Caco-2 (cell line): ENCODE results near the gene KIAA1671. TPM values are rescaled to one million over a fixed set of nuclear protein-coding genes. Genes with fewer than 3 reads are reported as not detected.
A peak's percentile ranks its signal among the peaks of the same experiment; 100 is the strongest.

Source experiments
- BruUV-seq: library from RNA; stranded (reverse); fragments of 400-500 nt; replicated peaks from 2 replicates; lab custom pipeline; 2021; lab: Mats Ljungman, UMichigan
- CTCF ChIA-PET: fragments of 300-600 bp; sonication (Branson Sonifier 250); formaldehyde crosslinking; loops from one replicate; lab custom pipeline; 2022; ENCODE audit warnings: antibody characterized with exemption; lab: Charles Lee
- POLR2A ChIA-PET: fragments of 300-600 bp; sonication (Branson Sonifier 250); formaldehyde crosslinking; loops from one replicate; lab custom pipeline; 2022; ENCODE audit warnings: antibody characterized with exemption; lab: Charles Lee
- DNase-seq, 2 experiments: peaks; one replicate each; pipeline versions ENCODE4 v3.0.0 to v3.0.0-alpha.2; 2020 to 2022
- H3K27me3 ChIP-seq: replicated peaks from 2 replicates; pipeline ENCODE4 v1.6.0; 2011; ENCODE audit warnings: low read length; ENCODE audit not compliant: control insufficient read depth, insufficient read depth
- H3K36me3 ChIP-seq: 2 replicates; pipeline ENCODE4 v1.5.1; 2011; ENCODE audit warnings: low read length; ENCODE audit not compliant: control insufficient read depth, insufficient read depth
- H3K4me1 ChIP-seq: fragments of 250-450 bp; sonication (Bioruptor Pico); 2 replicates; pipeline ENCODE4 v1.5.1; 2020; ENCODE audit warnings: mild to moderate bottlenecking
- H3K4me3 ChIP-seq: 2 replicates; pipeline ENCODE4 v1.5.1; 2011; ENCODE audit warnings: low read depth, mild to moderate bottlenecking, control low read depth, low read length
- H3K9me3 ChIP-seq: fragments of 250-450 bp; sonication (Bioruptor Pico); 2 replicates; pipeline ENCODE4 v1.5.1; 2020; ENCODE audit warnings: mild to moderate bottlenecking, moderate library complexity
- H3K27ac Mint-ChIP-seq: one replicate; pipeline ENCODE4 v1.8.0; 2022; ENCODE audit warnings: mixed read lengths; ENCODE audit not compliant: unreplicated experiment
- H3K27me3 Mint-ChIP-seq: one replicate; pipeline ENCODE4 v1.8.0; 2022; ENCODE audit warnings: mixed read lengths; ENCODE audit not compliant: insufficient read depth, unreplicated experiment
- H3K36me3 Mint-ChIP-seq: one replicate; pipeline ENCODE4 v1.8.0; 2022; ENCODE audit warnings: mild to moderate bottlenecking, mixed read lengths; ENCODE audit not compliant: insufficient read depth, unreplicated experiment
- H3K4me1 Mint-ChIP-seq: one replicate; pipeline ENCODE4 v1.8.0; 2022; ENCODE audit warnings: low read depth, mixed read lengths; ENCODE audit not compliant: unreplicated experiment
- H3K4me3 Mint-ChIP-seq: one replicate; pipeline ENCODE4 v1.8.0; 2022; ENCODE audit warnings: mild to moderate bottlenecking, moderate library complexity, mixed read lengths; ENCODE audit not compliant: unreplicated experiment
- H3K9me3 Mint-ChIP-seq: one replicate; pipeline ENCODE4 v1.8.0; 2022; ENCODE audit warnings: mixed read lengths; ENCODE audit not compliant: unreplicated experiment
- CTCF ChIP-seq, 2 experiments: fragments of 200-600 bp in 1 of 2; IDR thresholded peaks; 1 replicate in 1 of 2; 2 replicates in 1 of 2; pipeline versions ENCODE4 v1.5.1 to v1.8.0; 2011 to 2022; ENCODE audit warnings: antibody characterized with exemption in 1 of 2, control low read depth in 1 of 2, inconsistent platforms in 1 of 2, low read depth in 1 of 2, low read length in 1 of 2, mild to moderate bottlenecking in 1 of 2, moderate library complexity in 1 of 2; ENCODE audit not compliant: insufficient read depth in 1 of 2, severe bottlenecking in 1 of 2, unreplicated experiment in 1 of 2
- intact Hi-C: fragments of 100-400 bp; cut with micrococcal nuclease; formaldehyde crosslinking; loops from one replicate; pipeline ENCODE4 v1.10.0; 2022; ENCODE audit not compliant: unreplicated experiment
- total RNA-seq: library from RNA; stranded (reverse); gene quantifications from 2 replicates; pipeline ENCODE4 v1.2.3, GENCODE V29; 2022

The KIAA1671 gene
- total RNA-seq, 1 experiment from 2014 or later, result 28.6 TPM

GRCh38 chr22:25110596-25110845 lies 158.0 kb downstream of the KIAA1671 start:
- peak overlapping the region; percentile 96 for H3K27ac Mint-ChIP-seq
- H3K27me3 Mint-ChIP-seq, result no peaks in the 10 kb centered on the region
- Histone ChIP-seq H3K4me1 (peaks cover 15% of the 10 kb centered on the region; the same call in 1 of the 2 replicates), H3K27me3 (no peaks in the 10 kb centered on the region), H3K4me3 (peak overlapping the region; percentile 62), H3K36me3 (no peaks in the 10 kb centered on the region; the same call in 1 of the 2 replicates), H3K9me3 (no peaks in the 10 kb centered on the region)
- peaks cover 5% of the 10 kb centered on the region for H3K4me1 Mint-ChIP-seq
- TF ChIP-seq CTCF (IDR thresholded peaks at IDR 0.05; ENCODE audit: insufficient read depth in 1 of 2, low read depth in 1 of 2, low read length in 1 of 2, severe bottlenecking in 1 of 2, unreplicated experiment in 1 of 2), result no peak
- intact Hi-C loops, result loop anchor here (2.0 kb wide), 2 partner anchors 34 to 62 kb away; no protein-coding TSS in a partner anchor
- ChIA-PET CTCF (interaction anchor here (0.6 to 3.2 kb wide), 10 partner anchors 19 to 1240 kb away, joined by 3 to 17 read pairs (median 4); no protein-coding TSS in a partner anchor), POLR2A (no interaction called here)
- no peak for DNase-seq
- no peaks in the 10 kb centered on the region for H3K9me3 Mint-ChIP-seq
- H3K36me3 Mint-ChIP-seq, result peaks cover 6% of the 10 kb centered on the region
- no TSS peak for BruUV-seq
- peak overlapping the region; percentile 83 for H3K4me3 Mint-ChIP-seq

GRCh38 chr22:25110846-25111578 lies 158.5 kb downstream of the KIAA1671 start:
- H3K27me3 ChIP-seq, result no peaks in the 10 kb centered on the region
- no peaks in the 10 kb centered on the region; the same call in 1 of the 2 replicates for H3K36me3 ChIP-seq
- Mint-ChIP-seq H3K9me3 (no peaks in the 10 kb centered on the region), H3K36me3 (peaks cover 6% of the 10 kb centered on the region), H3K27ac (peak overlapping the region; percentile 96), H3K4me1 (peaks cover 5% of the 10 kb centered on the region), H3K4me3 (peak overlapping the region; percentile 83), H3K27me3 (no peaks in the 10 kb centered on the region)
- ChIA-PET CTCF (interaction anchor here (0.6 to 3.2 kb wide), 19 partner anchors 12 to 1240 kb away, joined by 3 to 17 read pairs (median 4); partner anchors contain the start of gene SGSM1), POLR2A (no interaction called here)
- no TSS peak for BruUV-seq
- H3K4me1 ChIP-seq, result peaks cover 15% of the 10 kb centered on the region; the same call in 1 of the 2 replicates
- H3K9me3 ChIP-seq, result no peaks in the 10 kb centered on the region
- H3K4me3 ChIP-seq, result peak overlapping the region; percentile 62
- intact Hi-C loops, result loop anchor here (1.0 to 2.0 kb wide), 3 partner anchors 25 to 62 kb away; no protein-coding TSS in a partner anchor
- peak; percentile 86 to 87 for DNase-seq
- TF ChIP-seq CTCF (IDR thresholded peaks at IDR 0.05; ENCODE audit: insufficient read depth in 1 of 2, low read depth in 1 of 2, low read length in 1 of 2, severe bottlenecking in 1 of 2, unreplicated experiment in 1 of 2), result peak; percentile 64 to 68

- H3K36me3 ChIP-seq, result no peaks in the 10 kb centered on the region; the same call in 1 of the 2 replicates
- no peak for TF ChIP-seq CTCF (IDR thresholded peaks at IDR 0.05; ENCODE audit: insufficient read depth in 1 of 2, low read depth in 1 of 2, low read length in 1 of 2, severe bottlenecking in 1 of 2, unreplicated experiment in 1 of 2)
- Mint-ChIP-seq H3K27me3 (no peaks in the 10 kb centered on the region), H3K9me3 (no peaks in the 10 kb centered on the region), H3K27ac (peak overlapping the region; percentile 96), H3K36me3 (peaks cover 6% of the 10 kb centered on the region), H3K4me1 (peaks cover 5% of the 10 kb centered on the region), H3K4me3 (peak overlapping the region; percentile 83)
- no peaks in the 10 kb centered on the region for H3K9me3 ChIP-seq
- ChIA-PET CTCF (interaction anchor here (0.6 to 3.2 kb wide), 12 partner anchors 11 to 306 kb away, joined by 3 to 17 read pairs (median 4); partner anchors contain the start of gene SGSM1), POLR2A (no interaction called here)
- no peaks in the 10 kb centered on the region for H3K27me3 ChIP-seq
- TSS peak; percentile 56 for BruUV-seq
- peak overlapping the region; percentile 62 for H3K4me3 ChIP-seq
- no peak for DNase-seq
- intact Hi-C loops, result loop anchor here (1.0 to 2.0 kb wide), 3 partner anchors 26 to 61 kb away; no protein-coding TSS in a partner anchor
- H3K4me1 ChIP-seq, result peaks cover 15% of the 10 kb centered on the region; the same call in 1 of the 2 replicates
Observed at GRCh38 chr22:25111579-25112517, 159.3 kb downstream of the KIAA1671 start.
